Measurements from ENCODE around the gene TRPM1.

GRCh38 chr15:30962079-30962478 lies 139.4 kb downstream of the TRPM1 start:
- TF ChIP-seq EP300 (IDR thresholded peaks at IDR 0.05), result no peak
- TF ChIP-seq POLR2A (IDR thresholded peaks at IDR 0.05; ENCODE audit: low read depth), result no peak
- TF ChIP-seq CTCF (IDR thresholded peaks at IDR 0.05), result no peak
- no peak for TF ChIP-seq POLR2AphosphoS5 (IDR thresholded peaks at IDR 0.05)
